Measurements from ENCODE around the gene DLGAP1. TPM values are rescaled to one million over a fixed set of nuclear protein-coding genes. Genes with fewer than 3 reads are reported as not detected.
A peak's percentile ranks its signal among the peaks of the same experiment; 100 is the strongest.

The DLGAP1 gene
- total and polyA plus RNA-seq, 2 experiments from 2014 or later, result 3.1 to 6.5 TPM

DNA sequence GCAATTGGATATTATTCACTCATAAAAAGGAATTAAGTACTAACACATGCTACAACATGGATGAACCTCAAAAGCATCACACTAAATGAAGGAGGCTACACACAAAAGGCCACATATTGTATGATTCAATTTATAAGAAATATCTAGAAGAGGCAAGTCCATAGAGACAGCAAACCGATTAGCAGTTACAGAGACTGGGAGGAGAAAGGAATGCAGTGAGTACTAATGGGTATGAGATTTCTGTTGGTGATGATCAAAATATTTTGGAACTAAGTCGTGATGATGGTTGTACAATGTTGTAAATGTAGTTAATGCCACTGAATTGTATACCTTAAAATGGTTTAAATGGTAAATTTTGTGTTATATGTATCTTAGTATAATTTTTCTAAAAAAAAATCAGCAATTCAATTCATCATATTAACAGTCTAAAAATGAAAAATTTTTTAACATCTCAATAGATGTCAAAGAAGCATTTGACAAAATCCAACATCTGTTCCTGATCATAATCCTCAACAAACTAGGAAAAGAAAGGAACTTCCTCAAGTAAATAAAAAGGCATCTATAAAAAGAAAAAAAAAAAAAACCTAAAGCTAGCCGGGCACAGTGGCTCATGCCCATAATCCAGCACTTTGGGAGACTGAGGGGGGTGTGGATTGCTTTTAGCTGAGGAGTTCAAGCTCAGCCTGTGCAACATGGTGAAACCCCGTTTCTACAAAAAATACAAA, 907.1 kb downstream of the DLGAP1 start:
- Histone ChIP-seq H3K9me2 (replicated peaks; ENCODE audit: insufficient read depth) (no peaks in the 10 kb centered on the region), H3K36me3 (replicated peaks; ENCODE audit: insufficient read depth, low read depth) (no peaks in the 10 kb centered on the region), H3K4me2 (no peak overlapping the region), H3K27ac (no peak overlapping the region), H4K20me1 (ENCODE audit: insufficient read depth, poor library complexity, severe bottlenecking) (no peaks in the 10 kb centered on the region), H3K79me2 (no peaks in the 10 kb centered on the region), H3K27me3 (no peaks in the 10 kb centered on the region), H2AFZ (no peak overlapping the region), H3K4me1 (ENCODE audit: insufficient read depth) (no peaks in the 10 kb centered on the region), H3K4me3 (no peak overlapping the region), H3K9me3 (ENCODE audit: low read depth) (no peaks in the 10 kb centered on the region)
- TF ChIP-seq, protein P1, sequence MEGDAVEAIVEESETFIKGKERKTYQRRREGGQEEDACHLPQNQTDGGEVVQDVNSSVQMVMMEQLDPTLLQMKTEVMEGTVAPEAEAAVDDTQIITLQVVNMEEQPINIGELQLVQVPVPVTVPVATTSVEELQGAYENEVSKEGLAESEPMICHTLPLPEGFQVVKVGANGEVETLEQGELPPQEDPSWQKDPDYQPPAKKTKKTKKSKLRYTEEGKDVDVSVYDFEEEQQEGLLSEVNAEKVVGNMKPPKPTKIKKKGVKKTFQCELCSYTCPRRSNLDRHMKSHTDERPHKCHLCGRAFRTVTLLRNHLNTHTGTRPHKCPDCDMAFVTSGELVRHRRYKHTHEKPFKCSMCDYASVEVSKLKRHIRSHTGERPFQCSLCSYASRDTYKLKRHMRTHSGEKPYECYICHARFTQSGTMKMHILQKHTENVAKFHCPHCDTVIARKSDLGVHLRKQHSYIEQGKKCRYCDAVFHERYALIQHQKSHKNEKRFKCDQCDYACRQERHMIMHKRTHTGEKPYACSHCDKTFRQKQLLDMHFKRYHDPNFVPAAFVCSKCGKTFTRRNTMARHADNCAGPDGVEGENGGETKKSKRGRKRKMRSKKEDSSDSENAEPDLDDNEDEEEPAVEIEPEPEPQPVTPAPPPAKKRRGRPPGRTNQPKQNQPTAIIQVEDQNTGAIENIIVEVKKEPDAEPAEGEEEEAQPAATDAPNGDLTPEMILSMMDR (IDR thresholded peaks at IDR 0.05; ENCODE audit: poor library complexity), result no peak
- no peak for TF ChIP-seq EZH2phosphoT487 (IDR thresholded peaks at IDR 0.05; ENCODE audit: low read depth, severe bottlenecking, unreplicated experiment)
- TF ChIP-seq EZH2 (IDR thresholded peaks at IDR 0.05; ENCODE audit: borderline replicate concordance), result no peak
- no peak for DNase-seq (ENCODE audit: low spot score)
- WGBS (ENCODE audit: low lambda C conversion rate, missing lambda C conversion rate), result 69% methylated on average over 4 of the region's 4 CpGs

DNA sequence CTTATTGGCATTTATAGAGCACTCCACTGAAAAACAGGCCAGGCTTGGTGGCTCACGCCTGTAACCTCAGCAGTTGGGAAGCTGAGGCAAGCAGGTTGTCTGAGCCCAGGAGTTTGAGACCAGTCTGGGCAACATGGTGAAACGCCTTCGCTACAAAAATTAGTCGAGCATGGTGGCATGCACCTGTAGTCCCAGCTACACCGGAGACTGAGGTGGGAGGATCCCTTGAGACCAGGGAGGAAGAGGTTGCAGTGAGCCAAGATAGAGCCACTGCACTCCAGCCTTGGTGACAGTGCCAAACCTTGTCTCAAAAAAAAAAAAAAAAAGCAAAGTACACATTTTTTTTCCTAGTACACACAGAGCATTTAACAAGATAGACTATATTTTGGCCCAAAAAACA, 909.0 kb downstream of the DLGAP1 start:
- no peak overlapping the region for H2AFZ ChIP-seq
- no peaks in the 10 kb centered on the region for H3K36me3 ChIP-seq (replicated peaks; ENCODE audit: insufficient read depth, low read depth)
- H3K9me2 ChIP-seq (replicated peaks; ENCODE audit: insufficient read depth), result no peaks in the 10 kb centered on the region
- no peaks in the 10 kb centered on the region for H3K27me3 ChIP-seq
- no peaks in the 10 kb centered on the region for H3K79me2 ChIP-seq
- H3K4me1 ChIP-seq (ENCODE audit: insufficient read depth), result peaks cover 4% of the 10 kb centered on the region
- 92% methylated on average over 5 of the region's 5 CpGs for WGBS (ENCODE audit: low lambda C conversion rate, missing lambda C conversion rate)
- H3K9me3 ChIP-seq (ENCODE audit: low read depth), result no peaks in the 10 kb centered on the region
- H4K20me1 ChIP-seq (ENCODE audit: insufficient read depth, poor library complexity, severe bottlenecking), result no peaks in the 10 kb centered on the region
- TF ChIP-seq EZH2phosphoT487 (IDR thresholded peaks at IDR 0.05; ENCODE audit: low read depth, severe bottlenecking, unreplicated experiment), result no peak
- TF ChIP-seq, protein P1 (IDR thresholded peaks at IDR 0.05; ENCODE audit: poor library complexity), result no peak
- TF ChIP-seq EZH2 (IDR thresholded peaks at IDR 0.05; ENCODE audit: borderline replicate concordance), result no peak
- no peak overlapping the region for H3K27ac ChIP-seq
- no peak overlapping the region for H3K4me2 ChIP-seq
- no peak overlapping the region for H3K4me3 ChIP-seq
- DNase-seq (ENCODE audit: low spot score), result no peak

DNA sequence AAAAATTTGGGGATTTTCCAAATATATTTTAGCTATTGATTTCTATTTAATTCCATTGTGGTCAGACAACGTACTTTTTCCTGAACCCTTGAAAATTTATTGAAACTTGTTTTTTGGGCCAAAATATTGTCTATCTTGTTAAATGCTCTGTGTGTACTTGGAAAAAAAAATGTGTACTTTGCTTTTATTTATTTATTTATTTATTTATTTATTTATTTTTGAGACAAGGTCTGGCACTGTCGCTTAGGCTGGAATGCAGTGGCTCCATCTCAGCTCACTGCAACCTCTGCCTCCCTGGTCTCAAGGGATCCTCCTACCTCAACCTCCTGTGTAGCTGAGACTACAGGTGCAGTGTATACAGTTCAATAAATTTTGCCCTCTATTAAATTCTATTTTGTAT, 910.6 kb downstream of the DLGAP1 start:
- no peaks in the 10 kb centered on the region for H3K79me2 ChIP-seq
- no peak for TF ChIP-seq EZH2 (IDR thresholded peaks at IDR 0.05; ENCODE audit: borderline replicate concordance)

GRCh38 chr18:3541549-3542386, 913.3 kb downstream of the DLGAP1 start:
- no peak overlapping the region for H2AFZ ChIP-seq
- peak overlapping the region; percentile 35 for H3K4me2 ChIP-seq
- TF ChIP-seq EZH2phosphoT487 (IDR thresholded peaks at IDR 0.05; ENCODE audit: low read depth, severe bottlenecking, unreplicated experiment), result no peak
- no peak for TF ChIP-seq EZH2 (IDR thresholded peaks at IDR 0.05; ENCODE audit: borderline replicate concordance)
- TF ChIP-seq, protein P1 (IDR thresholded peaks at IDR 0.05; ENCODE audit: poor library complexity), result no peak
- H3K27me3 ChIP-seq, result no peaks in the 10 kb centered on the region
- no peak for DNase-seq (ENCODE audit: low spot score)
- no peaks in the 10 kb centered on the region for H4K20me1 ChIP-seq (ENCODE audit: insufficient read depth, poor library complexity, severe bottlenecking)
- no peak overlapping the region for H3K4me3 ChIP-seq
- H3K9me3 ChIP-seq (ENCODE audit: low read depth), result no peaks in the 10 kb centered on the region
- H3K27ac ChIP-seq, result peak overlapping the region; percentile 21
- no peaks in the 10 kb centered on the region for H3K79me2 ChIP-seq
- no peaks in the 10 kb centered on the region for H3K9me2 ChIP-seq (replicated peaks; ENCODE audit: insufficient read depth)
- peaks cover 4% of the 10 kb centered on the region for H3K4me1 ChIP-seq (ENCODE audit: insufficient read depth)
- no peaks in the 10 kb centered on the region for H3K36me3 ChIP-seq (replicated peaks; ENCODE audit: insufficient read depth, low read depth)
- 87% methylated on average over 5 of the region's 5 CpGs for WGBS (ENCODE audit: low lambda C conversion rate, missing lambda C conversion rate)

More for the DNA sequence above, 910.6 kb downstream of the DLGAP1 start:
- H3K27ac ChIP-seq, result no peak overlapping the region
- no peak overlapping the region for H3K4me2 ChIP-seq
- H3K9me3 ChIP-seq (ENCODE audit: low read depth), result no peaks in the 10 kb centered on the region
- H3K9me2 ChIP-seq (replicated peaks; ENCODE audit: insufficient read depth), result no peaks in the 10 kb centered on the region
- 97% methylated on average over 2 of the region's 2 CpGs for WGBS (ENCODE audit: low lambda C conversion rate, missing lambda C conversion rate)
- H2AFZ ChIP-seq, result no peak overlapping the region
- H4K20me1 ChIP-seq (ENCODE audit: insufficient read depth, poor library complexity, severe bottlenecking), result no peaks in the 10 kb centered on the region
- no peaks in the 10 kb centered on the region for H3K27me3 ChIP-seq
- no peak for DNase-seq (ENCODE audit: low spot score)
- H3K36me3 ChIP-seq (replicated peaks; ENCODE audit: insufficient read depth, low read depth), result no peaks in the 10 kb centered on the region
- peaks cover 4% of the 10 kb centered on the region for H3K4me1 ChIP-seq (ENCODE audit: insufficient read depth)
- no peak overlapping the region for H3K4me3 ChIP-seq
